Tibial nerve (tissue), 3 donors: ENCODE data around the gene RPP30.

Experiments used
- POLR2A ChIP-seq, 2 donors: fragments of 450-650 bp; IDR thresholded peaks; one replicate each; pipeline ENCODE4 v1.6.1; 2017; ENCODE audit warnings: antibody characterized with exemption in 2 of 2, mild to moderate bottlenecking in 2 of 2, moderate library complexity in 2 of 2
- TF ChIP-seq, protein P1 (sequence below), 5 experiments: fragments of 200-600 bp in 3 of 5; fragments of 450-650 bp in 2 of 5; sonication (generic) in 3 of 5; IDR thresholded peaks; one replicate each; pipeline ENCODE4 v1.5.1; 2016 to 2019; ENCODE audit warnings: antibody characterized with exemption in 5 of 5, mild to moderate bottlenecking in 3 of 5, moderate library complexity in 2 of 5

DNA sequence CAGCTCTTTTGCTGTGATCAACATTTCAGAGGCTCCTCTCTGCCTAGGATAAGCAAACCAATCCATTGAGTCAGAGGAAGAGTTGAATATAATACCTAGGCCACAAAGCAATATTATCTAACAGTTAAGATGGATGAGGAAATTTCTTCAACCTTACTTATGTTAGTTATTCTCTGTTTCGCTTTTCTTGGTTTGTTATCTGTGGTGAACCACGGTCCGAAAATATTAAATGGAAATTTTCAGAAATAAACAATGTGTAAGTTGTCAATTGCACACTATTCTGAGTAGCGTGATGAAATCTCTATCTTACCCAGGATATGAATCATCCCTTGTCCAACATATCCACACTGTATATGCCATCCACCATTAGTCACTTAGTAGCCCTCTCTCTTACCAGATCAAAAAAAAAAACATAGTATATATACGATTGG is 12.4 kb upstream of the RPP30 start:
- TF ChIP-seq, protein P1, sequence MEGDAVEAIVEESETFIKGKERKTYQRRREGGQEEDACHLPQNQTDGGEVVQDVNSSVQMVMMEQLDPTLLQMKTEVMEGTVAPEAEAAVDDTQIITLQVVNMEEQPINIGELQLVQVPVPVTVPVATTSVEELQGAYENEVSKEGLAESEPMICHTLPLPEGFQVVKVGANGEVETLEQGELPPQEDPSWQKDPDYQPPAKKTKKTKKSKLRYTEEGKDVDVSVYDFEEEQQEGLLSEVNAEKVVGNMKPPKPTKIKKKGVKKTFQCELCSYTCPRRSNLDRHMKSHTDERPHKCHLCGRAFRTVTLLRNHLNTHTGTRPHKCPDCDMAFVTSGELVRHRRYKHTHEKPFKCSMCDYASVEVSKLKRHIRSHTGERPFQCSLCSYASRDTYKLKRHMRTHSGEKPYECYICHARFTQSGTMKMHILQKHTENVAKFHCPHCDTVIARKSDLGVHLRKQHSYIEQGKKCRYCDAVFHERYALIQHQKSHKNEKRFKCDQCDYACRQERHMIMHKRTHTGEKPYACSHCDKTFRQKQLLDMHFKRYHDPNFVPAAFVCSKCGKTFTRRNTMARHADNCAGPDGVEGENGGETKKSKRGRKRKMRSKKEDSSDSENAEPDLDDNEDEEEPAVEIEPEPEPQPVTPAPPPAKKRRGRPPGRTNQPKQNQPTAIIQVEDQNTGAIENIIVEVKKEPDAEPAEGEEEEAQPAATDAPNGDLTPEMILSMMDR (IDR thresholded peaks at IDR 0.05): no peak
- TF ChIP-seq POLR2A (IDR thresholded peaks at IDR 0.05): no peak
